VCaP (cell line): ENCODE data around the gene VPS16.
"Not testable (repeated sequence)": the region's sequence is repeated elsewhere in the genome, so short reads cannot be mapped to it uniquely, and the experiment has no call there.

Experiments
- H3K27ac ChIP-seq: fragments of 450-650 bp; 2 replicates; pipeline ENCODE4 v1.5.1; 2017
- CTCF ChIP-seq: fragments of 450-650 bp; conservative IDR thresholded peaks from 2 replicates; pipeline ENCODE4 v1.5.1; 2017; ENCODE audit warnings: mild to moderate bottlenecking, moderate library complexity

VPS16 gene

GRCh38 chr20:2829376-2829775 is 11.2 kb upstream of the VPS16 start:
- H3K27ac ChIP-seq, result no peak overlapping the region
- TF ChIP-seq CTCF, result no peak

- H3K27ac ChIP-seq, result not testable (repeated sequence)
Measured at GRCh38 chr20:2831206-2831605, 9.3 kb upstream of the VPS16 start.

- TF ChIP-seq CTCF, result no peak
Measured at GRCh38 chr20:2833761-2834160, 6.8 kb upstream of the VPS16 start.

GRCh38 chr20:2834401-2835110 is 6.0 kb upstream of the VPS16 start:
- no peak overlapping the region for H3K27ac ChIP-seq
- TF ChIP-seq CTCF, result no peak

More at GRCh38 chr20:2833761-2834160, 6.8 kb upstream of the VPS16 start:
- H3K27ac ChIP-seq, result no peak overlapping the region

GRCh38 chr20:2835331-2835796 is 5.2 kb upstream of the VPS16 start:
- no peak for TF ChIP-seq CTCF
- H3K27ac ChIP-seq, result no peak overlapping the region

GRCh38 chr20:2836035-2836434 is 4.5 kb upstream of the VPS16 start:
- no peak for TF ChIP-seq CTCF
- no peak overlapping the region for H3K27ac ChIP-seq

GRCh38 chr20:2837221-2837960 is 3.2 kb upstream of the VPS16 start:
- TF ChIP-seq CTCF, result no peak
- no peak overlapping the region for H3K27ac ChIP-seq
